Measurements from ENCODE around the gene SLCO6A1. TPM values are rescaled to one million over a fixed set of nuclear protein-coding genes. Genes with fewer than 3 reads are reported as not detected.
A peak's percentile ranks its signal among the peaks of the same experiment; 100 is the strongest.

Gene SLCO6A1, protein sequence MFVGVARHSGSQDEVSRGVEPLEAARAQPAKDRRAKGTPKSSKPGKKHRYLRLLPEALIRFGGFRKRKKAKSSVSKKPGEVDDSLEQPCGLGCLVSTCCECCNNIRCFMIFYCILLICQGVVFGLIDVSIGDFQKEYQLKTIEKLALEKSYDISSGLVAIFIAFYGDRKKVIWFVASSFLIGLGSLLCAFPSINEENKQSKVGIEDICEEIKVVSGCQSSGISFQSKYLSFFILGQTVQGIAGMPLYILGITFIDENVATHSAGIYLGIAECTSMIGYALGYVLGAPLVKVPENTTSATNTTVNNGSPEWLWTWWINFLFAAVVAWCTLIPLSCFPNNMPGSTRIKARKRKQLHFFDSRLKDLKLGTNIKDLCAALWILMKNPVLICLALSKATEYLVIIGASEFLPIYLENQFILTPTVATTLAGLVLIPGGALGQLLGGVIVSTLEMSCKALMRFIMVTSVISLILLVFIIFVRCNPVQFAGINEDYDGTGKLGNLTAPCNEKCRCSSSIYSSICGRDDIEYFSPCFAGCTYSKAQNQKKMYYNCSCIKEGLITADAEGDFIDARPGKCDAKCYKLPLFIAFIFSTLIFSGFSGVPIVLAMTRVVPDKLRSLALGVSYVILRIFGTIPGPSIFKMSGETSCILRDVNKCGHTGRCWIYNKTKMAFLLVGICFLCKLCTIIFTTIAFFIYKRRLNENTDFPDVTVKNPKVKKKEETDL
- total RNA-seq, result not detected in 2 replicates

DNA sequence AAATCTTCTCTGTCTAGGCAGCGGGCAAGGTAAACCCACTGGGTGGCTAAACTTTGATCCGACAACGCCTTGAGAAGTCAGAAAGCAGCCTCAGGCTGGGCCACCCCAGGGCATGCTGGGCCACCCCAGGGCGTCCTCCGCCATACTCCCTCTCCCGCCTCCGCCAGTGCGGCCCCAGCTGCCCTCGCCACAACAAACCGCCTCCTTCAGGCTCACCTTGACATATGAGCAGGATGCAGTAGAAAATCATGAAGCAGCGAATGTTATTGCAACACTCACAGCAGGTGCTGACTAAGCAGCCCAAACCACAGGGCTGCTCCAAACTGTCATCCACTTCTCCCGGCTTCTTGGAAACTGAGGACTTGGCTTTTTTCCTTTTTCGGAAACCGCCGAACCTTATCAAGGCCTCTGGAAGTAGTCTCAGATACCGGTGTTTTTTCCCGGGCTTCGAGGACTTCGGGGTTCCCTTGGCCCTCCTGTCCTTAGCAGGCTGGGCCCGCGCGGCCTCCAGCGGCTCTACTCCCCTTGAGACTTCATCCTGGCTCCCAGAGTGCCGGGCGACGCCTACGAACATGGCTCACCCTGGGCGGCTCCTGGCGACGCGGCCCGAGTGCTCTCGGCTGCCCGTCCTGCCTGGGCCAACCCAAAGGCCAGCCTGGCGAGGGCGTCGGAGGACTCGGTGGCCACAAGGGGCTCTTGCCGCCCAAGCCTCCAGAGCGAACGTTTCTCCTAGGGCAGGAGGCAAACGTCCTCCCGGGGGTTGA lies at the start of gene SLCO6A1:
SLCO6A1 (minus strand) TSS at position 731 of the 764 bp plus-strand sequence; CDS start at position 574, 157 bp downstream.
- TF ChIP-seq, protein P1, sequence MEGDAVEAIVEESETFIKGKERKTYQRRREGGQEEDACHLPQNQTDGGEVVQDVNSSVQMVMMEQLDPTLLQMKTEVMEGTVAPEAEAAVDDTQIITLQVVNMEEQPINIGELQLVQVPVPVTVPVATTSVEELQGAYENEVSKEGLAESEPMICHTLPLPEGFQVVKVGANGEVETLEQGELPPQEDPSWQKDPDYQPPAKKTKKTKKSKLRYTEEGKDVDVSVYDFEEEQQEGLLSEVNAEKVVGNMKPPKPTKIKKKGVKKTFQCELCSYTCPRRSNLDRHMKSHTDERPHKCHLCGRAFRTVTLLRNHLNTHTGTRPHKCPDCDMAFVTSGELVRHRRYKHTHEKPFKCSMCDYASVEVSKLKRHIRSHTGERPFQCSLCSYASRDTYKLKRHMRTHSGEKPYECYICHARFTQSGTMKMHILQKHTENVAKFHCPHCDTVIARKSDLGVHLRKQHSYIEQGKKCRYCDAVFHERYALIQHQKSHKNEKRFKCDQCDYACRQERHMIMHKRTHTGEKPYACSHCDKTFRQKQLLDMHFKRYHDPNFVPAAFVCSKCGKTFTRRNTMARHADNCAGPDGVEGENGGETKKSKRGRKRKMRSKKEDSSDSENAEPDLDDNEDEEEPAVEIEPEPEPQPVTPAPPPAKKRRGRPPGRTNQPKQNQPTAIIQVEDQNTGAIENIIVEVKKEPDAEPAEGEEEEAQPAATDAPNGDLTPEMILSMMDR (IDR thresholded peaks at IDR 0.05; ENCODE audit: insufficient read depth, low read length, poor library complexity, severe bottlenecking), result no peak
- Histone ChIP-seq H3K27me3 (ENCODE audit: control insufficient read depth, insufficient read depth, low read length) (no peaks in the 10 kb centered on the region), H3K36me3 (ENCODE audit: control insufficient read depth, insufficient read depth, low read length) (no peaks in the 10 kb centered on the region), H3K4me3 (ENCODE audit: low read depth, low read length) (no peak within 1 kb of the TSS)
- DNase-seq (ENCODE audit: low read depth), result no peak

GRCh38 chr5:102547141-102548035 lies 48.6 kb upstream of the SLCO6A1 start:
- TF ChIP-seq, protein P1 (IDR thresholded peaks at IDR 0.05; ENCODE audit: insufficient read depth, low read length, poor library complexity, severe bottlenecking), result no peak
- H3K27me3 ChIP-seq (ENCODE audit: control insufficient read depth, insufficient read depth, low read length), result no peaks in the 10 kb centered on the region
- no peak for DNase-seq (ENCODE audit: low read depth)

GRCh38 chr5:102545175-102545574 lies 46.4 kb upstream of the SLCO6A1 start:
- DNase-seq (ENCODE audit: low read depth), result no peak
- Histone ChIP-seq H3K4me3 (ENCODE audit: low read depth, low read length) (no peak overlapping the region), H3K27me3 (ENCODE audit: control insufficient read depth, insufficient read depth, low read length) (no peaks in the 10 kb centered on the region), H3K36me3 (ENCODE audit: control insufficient read depth, insufficient read depth, low read length) (no peaks in the 10 kb centered on the region)
- TF ChIP-seq, protein P1 (IDR thresholded peaks at IDR 0.05; ENCODE audit: insufficient read depth, low read length, poor library complexity, severe bottlenecking), result peak; percentile 43

More at GRCh38 chr5:102547141-102548035, 48.6 kb upstream of the SLCO6A1 start:
- no peaks in the 10 kb centered on the region for H3K36me3 ChIP-seq (ENCODE audit: control insufficient read depth, insufficient read depth, low read length)
- no peak overlapping the region for H3K4me3 ChIP-seq (ENCODE audit: low read depth, low read length)

GRCh38 chr5:102542057-102542456 lies 43.3 kb upstream of the SLCO6A1 start:
- TF ChIP-seq, protein P1 (IDR thresholded peaks at IDR 0.05; ENCODE audit: insufficient read depth, low read length, poor library complexity, severe bottlenecking), result no peak
- H3K36me3 ChIP-seq (ENCODE audit: control insufficient read depth, insufficient read depth, low read length), result no peaks in the 10 kb centered on the region
- H3K4me3 ChIP-seq (ENCODE audit: low read depth, low read length), result no peak overlapping the region
- no peaks in the 10 kb centered on the region for H3K27me3 ChIP-seq (ENCODE audit: control insufficient read depth, insufficient read depth, low read length)
- no peak for DNase-seq (ENCODE audit: low read depth)

All from kidney epithelial cell (primary cell).